GM19043 (cell line): ENCODE measurements around the gene RASL10A.

ENCODE experiments used
- ATAC-seq: cut with Tn5 transposase; IDR thresholded peaks from one replicate; pipeline ENCODE4 v1.9.1; 2021; ENCODE audit warnings: low read depth; ENCODE audit not compliant: unreplicated experiment

The RASL10A gene

DNA sequence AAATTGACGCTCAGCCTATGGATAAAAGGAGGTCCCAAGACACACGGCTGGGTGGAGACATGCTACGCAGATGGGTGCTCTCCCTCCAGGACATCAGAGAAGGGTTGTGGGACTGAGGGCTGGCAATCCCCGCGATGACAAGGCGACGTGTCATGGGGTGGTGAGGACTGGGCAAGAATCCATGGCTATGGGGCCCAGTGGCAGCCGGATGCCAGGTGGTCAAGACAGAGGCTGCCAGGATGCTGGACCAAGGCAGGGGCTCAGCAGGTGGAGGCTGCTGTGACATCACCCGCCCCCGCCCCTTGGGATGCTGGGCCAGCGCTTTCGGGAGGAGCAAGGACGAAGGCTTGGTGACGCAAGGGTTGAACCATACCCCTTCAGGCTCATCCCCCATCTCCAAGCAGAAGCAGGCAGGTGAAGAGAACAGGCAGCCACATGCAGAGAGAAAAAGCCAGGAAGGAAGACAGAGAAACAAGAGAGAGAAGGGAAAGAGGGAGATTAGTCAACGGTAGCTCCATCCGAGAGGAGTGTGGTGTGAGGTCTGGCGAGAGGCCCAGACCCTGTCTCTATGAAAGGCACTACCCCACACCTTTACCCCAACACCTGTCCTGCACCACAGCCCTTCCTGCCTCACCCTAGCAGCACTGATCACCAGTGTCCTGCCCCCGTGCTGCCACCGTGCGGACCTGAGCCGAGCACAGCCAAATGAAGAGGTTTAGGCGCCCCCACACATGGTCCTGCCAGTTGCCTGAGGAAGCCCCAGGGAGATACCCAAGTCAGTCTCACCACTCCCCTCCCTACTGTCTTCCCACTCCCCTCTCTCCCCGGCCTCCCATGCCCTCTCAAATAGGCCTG is 24.1 kb upstream of the RASL10A start:
- no peak for ATAC-seq

DNA sequence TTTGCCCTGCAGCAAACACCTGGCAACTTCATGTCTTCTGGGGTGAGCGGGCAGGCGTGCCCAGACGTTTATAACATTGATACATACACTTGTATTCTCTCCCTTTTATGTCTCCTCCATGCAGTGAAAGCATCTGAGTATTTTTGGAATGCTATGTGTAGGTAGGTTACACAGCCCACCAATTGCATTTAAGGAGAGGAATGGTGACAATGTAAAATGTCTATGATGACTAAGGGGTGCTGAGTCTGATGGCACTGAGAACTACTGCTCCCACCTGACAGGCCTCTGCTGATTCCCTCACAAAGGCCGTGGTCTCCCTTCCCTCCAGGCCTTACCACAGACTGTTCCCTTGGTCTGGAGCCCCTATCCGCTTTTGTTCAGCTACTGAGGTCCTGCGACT is 22.9 kb upstream of the RASL10A start:
- ATAC-seq = no peak

DNA sequence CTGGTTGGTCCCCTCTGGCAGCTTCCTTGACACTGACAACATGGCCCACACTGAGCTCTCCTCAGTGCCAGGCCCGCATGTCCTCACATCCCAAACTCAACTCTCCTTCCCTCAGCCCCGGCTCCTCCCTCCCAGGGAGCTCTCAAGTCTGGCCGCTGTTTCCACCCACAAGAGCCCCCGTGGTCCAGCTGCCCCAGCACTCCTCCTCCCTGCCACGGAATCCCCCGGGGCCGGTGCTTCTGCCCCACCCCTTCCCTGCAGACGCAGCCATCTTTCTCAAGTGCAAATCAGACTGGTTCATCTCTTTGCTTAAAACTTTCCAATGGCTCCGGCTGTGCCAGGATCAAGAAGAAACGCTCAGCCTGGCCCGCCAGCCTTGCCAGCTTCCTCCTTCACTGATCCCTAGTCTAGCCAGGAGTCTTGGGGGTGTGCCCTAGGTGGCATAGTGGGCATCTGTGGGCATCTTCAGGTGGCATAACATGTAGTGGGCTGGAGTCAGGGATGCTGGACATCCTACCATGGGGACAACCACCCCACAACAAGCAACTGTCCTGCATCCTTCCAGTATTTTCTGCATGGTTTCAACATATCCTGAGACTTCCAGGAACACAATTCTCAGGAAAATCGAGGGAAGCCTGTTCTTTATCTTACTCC is 22.3 kb upstream of the RASL10A start:
- ATAC-seq = no peak

DNA sequence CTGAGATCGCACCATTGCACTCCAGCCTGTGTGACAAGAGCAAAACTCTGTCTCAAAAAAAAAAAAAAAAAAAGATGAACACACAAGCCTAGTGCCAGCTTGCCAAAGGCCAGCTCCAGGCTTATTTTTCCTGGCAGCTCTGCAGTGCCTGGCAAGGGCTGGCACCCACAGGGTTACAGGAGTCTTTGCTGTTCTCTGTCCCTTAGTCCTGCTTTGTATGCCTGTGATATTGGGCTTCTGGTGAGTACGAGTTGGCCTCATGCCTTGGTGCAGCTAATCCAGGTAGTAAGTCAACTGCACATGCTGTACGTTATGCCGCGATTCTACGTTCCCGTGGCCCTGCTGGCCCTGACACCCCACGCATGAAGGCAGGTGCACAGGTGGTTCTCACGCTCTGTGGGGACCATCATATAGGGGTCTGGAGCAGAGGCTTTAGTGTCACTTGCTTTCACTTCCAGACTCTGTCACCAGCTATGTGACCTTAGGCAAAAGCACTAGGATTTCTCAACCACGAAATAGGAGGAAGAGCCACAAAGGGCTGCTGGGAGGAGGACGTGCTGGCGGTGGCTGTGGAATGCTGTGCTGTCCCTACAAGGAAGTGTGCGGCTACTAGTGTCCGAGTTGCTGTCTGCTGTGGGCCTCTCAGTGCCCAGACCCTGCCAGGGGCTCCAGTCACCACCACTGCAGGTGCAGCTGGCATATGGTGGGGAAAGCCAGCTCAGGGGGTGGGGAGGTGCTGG is 21.4 kb upstream of the RASL10A start:
- ATAC-seq = no peak

DNA sequence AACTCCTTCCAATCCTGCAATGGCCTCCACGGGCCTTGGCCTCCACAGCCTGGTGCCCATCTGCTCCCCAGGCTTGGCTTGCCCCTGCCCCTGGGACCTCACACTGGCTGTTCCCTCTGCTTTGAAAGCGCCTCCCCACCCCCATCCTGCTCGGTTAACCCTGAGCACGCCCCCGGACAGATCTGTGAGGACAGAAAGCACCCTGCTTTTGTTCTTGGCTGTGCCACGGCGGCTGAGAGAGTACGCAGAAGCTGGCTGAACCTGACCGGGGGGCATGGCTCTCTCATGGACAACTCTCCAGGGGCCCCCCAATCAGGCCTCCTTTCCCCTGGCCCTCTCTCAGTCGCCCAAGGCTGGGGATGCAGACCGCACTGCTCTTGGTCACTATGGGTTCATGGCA is 20.2 kb upstream of the RASL10A start:
- no peak for ATAC-seq

DNA sequence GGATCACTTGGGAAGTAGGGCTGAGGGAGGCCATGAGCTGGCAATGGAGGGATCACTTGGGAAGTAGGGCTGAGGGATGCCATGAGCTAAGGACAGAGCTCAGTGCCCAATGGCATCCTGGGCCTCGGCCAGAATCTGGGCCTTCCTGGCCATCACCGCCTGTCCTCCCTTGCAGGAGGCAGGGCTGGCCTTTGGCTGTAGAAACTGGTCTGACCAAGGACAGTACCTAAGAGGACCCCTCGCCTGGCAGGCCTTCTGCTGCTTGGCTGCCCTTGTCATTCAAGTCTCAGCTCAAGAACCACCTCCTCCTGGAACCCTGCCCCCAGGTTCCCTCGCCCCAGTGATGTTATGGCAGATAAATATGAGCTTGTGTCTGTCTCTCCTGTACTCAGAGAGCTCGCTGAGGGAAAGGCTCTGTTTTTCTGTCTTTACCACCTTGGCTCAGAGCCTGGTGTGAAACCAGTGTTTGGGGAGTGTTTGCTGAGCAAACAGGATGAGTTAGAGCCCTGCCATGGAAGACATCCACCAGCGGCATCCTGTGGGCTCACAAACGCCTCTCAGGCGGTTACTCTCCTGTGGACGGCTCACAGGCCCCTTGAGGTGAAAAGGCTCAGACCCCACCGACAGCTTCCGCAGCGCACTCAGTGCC is 19.3 kb upstream of the RASL10A start:
- ATAC-seq = no peak

DNA sequence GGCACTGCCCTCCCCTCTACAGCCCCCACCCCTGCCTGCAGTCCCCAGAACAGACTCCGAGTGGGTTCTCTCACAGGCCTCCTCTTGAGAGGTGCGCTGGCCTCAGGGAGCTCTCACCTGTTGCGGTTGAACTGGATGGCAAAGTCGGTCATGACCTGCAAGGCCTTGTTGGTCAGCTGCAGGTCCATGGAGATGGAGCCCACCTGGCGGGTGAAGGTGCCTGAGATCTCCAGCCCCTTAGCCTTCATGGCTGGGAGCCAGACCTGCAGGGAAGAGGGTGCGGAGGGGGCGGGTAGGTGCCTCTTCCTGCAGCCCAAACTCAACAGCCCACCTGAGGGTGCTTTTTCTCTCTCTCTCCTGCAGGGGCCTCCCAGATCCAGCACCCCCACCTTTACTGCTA is 18.7 kb upstream of the RASL10A start:
- ATAC-seq = no peak

DNA sequence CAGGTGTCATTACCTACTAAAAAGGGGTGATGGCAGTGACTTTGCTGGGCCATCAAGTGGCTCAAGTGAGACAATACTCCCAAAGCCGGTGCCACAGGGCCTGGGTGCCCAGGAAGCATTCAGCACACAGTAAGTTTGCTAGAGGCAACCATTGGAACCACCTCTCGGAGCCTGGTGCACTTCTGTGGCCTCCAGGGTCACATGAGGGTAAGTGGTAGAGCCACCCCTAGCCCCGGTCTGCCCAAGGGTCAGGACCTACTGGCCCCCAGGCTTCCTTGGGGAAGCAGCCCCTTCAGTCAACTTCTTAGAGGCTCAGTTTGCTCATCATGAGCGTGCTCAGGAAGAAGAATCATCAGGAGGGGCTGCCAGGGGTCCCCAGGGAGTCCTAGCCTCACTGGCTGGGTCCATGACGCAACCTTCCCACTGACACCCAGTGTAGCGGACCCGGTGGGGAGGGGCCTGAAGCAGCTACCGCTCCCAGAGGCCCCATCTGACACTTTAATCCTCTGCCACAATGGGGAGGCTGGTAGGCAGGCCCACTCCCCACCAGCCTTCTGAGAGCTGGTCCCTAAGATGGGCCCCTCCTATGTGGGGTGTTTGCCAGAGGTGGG is 17.5 kb upstream of the RASL10A start:
- no peak for ATAC-seq

DNA sequence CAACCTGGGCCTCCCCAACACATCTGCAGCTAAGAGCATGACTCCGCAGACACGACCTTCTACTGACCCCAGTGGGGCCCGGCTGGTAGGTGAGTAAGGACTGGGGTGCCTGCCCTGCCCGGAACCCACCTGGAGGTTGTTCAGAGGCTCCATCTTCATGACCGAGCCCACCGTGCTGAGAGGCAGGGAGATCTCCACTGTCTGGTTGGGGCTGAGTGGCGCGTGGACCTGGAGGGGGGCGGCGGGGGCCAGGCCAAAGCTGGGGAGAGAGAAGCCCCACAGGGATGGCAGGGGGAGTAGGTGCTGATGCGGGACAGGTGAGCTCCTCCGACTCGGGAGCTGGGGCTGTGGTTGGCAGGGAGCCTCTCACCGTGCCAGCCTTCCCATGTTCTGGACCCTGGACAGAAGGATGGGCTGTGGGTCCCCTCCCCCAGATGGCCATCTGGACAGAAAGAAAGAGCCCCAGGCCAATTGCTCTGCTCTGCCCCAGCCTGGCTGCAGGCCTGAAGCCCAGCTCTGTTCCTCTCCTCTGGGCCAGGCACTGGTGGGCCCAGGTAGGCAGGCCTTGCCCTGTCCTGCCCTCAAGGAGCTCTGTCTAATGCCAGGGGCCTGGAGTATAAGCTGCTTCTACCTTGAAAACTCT is 16.3 kb upstream of the RASL10A start:
- no peak for ATAC-seq

DNA sequence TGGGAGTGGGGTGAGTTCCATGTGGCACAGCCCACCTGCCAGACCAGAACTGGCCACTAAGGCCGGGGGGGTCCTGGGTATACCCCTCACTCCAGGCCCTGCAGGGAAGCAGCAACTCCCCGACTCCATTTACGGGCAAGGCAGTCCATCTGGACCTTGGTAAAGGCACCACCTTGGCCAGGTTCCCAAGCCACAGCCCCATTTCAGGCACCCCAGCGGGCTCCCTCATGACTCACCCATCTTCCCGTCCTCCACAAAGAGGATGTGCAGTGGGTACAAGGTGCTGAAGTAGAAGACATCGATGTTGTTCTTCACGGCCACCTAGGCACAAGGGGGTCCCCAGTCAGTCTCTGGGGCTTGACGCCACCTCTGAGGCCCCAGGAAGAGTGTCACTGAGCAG is 15.7 kb upstream of the RASL10A start:
- no peak for ATAC-seq

DNA sequence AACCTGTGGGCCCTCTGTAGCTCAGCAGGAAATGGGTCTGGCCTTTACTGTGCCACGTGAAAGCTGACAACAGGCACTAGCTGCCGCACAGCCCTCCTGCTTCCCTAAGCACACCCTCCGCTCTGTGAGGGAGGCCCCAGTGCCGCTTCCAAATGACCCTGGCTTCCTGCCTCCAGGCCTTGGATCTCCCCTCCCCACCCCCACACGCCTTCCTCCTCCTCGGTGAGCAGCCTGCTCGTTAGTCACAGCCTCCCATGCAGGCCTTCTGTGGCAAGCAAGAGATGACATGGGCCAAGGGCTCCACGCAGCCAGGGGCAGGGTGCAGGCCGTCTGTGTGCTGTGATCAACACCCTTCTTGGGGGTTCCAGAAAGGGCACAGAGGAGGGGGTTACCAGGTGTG is 15.3 kb upstream of the RASL10A start:
- ATAC-seq = no peak

DNA sequence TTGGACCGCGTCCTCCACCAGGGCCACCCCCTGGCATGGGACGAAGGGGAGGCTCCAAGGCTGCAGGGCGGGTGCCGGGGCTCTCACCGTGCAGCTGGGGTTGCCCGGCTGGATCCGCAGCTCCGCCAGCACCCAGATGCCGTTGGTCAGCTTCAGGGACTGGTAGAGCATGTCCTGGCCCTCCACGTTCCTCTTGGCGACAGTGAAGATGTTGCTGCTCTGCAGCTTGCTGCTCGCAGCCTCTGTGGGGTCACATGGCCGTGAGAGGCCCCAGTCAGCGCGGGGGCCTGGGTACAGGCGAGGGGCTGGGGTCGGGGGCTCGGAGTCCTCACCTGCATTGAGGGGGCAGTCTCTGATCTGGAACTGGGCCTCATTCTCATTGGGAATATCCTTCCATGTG is 14.8 kb upstream of the RASL10A start:
- no peak for ATAC-seq

DNA sequence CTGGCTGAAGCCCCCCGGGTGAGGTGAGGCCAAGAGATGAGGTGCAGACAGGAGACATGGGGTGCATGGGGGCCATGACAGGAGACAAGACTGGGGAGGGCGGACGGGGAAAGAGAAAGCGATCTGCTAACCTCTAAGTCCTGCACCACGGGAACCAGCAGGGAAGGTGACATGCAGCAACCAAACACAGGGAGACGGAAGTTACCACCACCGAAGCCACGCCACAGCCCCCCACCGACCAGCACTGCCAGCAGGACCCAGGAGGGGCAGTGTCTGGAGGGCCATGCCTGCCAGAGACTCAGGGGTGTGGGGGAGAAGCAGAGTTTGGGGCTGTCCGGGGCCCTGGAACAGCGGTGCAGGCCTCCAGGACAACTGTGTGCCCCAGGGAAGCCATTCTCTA is 14.1 kb upstream of the RASL10A start:
- ATAC-seq = no peak

DNA sequence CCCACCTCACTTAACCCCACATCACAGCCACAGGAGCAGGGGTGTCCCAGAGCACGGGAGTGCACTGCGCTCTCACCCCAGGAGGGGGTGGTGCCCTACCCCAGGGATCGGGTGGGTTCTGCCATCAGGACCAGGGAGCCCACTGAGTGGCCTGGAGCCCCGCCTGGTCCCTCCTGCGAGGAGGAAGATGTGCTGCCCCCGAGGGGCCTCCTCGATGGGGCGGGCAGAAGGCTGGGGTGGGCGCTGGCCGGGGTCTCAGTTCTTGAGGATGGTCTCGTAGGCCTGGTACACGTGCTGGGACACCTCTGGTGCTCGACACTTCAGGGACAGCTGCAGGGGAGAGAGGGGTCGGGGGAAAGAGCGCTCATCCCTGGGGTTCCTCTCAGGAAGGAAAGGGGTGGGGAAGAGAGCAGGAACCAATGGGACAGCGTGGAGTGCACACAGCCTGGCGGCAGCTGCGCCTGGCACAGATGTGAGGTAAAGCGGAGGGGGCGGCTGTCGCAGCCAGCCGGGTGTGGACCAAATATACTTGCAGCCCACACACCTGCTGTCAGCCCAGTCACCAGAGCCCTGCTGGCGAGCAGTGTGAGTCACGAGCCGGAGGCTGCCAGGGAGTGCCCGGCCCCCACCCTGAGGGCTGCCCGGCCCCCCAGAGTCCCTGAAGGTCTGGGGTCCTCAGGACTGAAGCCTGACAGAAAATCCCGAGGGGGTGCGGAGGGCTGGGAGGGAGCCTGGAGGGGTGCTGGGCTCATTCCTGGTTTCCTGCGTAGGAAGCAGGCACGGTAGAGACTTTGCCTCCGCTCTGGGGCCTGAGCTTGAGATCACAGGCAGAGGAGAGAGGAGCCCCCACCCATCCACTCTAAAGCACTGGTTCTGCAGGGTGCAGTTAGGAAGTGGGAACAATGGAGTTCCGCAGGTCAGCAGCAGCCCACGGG is 13.3 kb upstream of the RASL10A start:
- ATAC-seq = no peak

DNA sequence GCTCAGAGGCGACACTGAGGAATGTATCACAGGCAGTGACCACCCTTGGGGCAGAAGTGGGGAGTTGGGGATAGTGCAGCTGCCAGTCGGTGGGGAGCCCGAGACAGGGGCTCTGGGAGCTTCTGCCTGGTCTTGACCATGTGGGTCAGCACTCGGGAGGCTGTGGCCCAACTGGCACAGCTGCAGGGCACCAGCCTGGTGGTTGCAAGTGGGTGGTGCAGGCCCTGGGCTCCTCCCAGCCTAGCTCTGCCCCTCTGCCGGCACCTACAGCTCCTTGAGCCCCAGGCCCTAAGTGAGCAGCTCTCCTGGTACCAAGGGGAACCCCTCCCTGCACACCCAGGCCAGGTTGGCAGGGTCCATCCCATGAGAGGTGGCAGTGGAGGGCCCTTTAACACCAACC is 12.6 kb upstream of the RASL10A start:
- ATAC-seq = no peak

DNA sequence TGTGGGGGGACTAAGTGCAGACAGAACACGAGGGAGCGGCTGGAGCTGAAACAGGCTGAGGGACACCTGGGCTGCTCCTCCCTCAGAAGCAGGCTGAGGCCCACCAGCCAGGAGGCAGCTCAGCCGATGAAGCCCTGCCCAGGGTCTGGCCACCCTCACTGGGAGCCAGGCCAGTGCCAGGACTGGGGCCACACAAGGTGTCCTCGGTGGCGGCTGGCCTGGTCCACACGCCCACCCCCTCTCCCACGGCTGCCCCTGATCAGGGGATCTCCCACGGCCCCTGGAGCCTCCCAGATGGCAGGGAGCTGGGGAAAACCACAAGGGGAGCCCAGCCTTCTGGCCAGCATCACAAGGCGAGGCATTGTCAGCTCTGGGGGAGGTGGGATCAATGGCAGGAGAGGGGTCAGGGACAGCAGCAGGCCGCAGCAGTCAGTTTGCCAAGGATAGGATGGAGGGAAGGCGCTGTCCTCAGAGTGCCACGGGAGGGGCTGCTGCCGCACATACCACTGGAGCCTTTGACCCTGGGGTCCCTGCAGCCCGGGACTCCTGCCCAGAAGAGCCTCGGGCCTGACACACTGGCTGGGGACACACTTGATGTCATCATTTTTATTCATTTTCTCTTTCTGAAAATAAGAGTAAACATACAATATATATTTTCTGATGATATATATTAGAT is 11.7 kb upstream of the RASL10A start:
- no peak for ATAC-seq

DNA sequence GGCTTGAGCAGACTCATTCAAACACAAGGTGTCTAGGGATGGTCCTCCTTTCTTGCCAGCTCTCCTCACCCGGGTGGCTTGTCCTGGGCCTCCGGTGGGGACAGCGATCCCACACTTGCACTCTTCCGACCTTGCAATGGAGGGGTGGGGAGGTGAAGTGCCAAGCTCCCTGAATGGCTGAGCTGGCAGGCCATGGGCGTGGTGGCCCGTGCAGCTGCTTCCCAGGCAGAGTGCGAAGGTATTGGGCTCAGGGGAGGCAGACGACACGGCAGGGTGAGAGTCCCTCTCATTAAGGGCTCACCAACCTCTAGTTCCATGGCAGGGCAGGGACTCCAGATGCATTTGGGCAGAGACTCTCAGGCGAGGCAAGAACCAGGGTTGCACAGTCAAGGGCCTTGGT is 11.0 kb upstream of the RASL10A start:
- ATAC-seq = no peak

DNA sequence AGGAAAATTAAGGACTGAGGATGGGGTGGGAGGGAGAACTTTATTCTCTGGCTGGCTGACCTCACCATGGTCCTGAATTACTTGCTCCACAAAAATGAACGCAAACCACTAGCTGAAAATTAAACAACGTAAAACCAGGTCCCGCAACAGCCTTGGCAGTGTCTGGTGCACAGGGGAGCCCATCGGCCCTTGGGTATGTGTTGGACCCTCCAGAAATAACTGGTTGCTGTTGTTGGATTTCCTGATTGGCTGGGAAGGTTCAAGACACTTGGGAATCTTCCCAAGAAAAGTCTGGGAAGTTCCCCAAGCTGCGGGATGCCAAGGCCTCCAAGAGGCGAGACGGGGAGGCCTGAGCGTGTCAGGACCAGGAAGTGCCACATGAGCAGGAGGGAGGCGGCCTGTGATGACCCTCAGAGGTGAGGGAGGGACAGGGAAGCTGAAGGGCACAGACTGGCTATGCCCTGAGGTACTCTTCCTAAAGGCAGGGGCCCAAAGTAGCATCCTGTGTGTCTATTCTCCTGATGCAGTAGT is 10.4 kb upstream of the RASL10A start:
- ATAC-seq = no peak
